Measurements from ENCODE around the gene FBXO47.

Gene FBXO47

DNA sequence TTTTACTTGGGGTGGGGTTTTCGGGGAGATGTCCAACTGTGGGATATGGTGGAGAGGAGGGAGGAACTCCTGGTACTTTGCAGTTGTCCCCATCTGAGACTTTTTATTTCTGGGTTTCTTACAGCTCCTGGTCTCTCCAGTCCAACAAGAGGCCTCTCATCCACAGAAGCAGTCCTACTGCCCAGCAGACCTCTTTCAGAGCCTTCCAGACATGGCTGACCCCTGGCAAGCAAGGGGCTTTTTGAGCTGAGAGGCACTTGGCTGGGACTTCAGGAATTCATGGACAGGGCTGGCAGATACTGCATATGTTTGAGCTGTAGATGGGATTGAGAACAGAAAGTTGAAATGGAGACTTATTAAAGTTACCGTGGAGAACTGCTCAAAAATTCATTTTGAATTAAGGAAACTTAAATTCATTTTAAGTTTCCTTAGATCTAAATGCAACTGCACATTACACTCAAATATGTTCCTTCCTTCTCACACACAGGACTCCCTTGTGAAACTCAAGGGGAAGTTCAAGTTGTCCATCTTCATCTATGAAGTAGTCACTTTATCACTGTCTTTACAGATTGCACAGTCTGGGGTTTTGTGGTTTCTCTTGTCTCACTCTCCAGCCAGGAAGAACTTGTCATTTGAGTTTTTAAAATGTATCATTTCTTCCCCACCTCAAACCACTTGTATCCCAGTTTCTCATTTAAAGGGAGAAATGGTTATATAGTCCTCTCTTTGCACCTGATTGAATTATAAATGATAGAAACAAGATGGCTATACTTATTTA lies 40.7 kb downstream of the FBXO47 start:
- ChIA-PET POLR2A (interaction anchor here (2.9 kb wide), 1 partner anchor 55 kb away, joined by 11 read pairs; no protein-coding TSS in a partner anchor), CTCF (interaction anchor here (0.6 to 1.1 kb wide), 4 partner anchors 10 to 56 kb away, joined by 3 read pairs; no protein-coding TSS in a partner anchor)
- Histone ChIP-seq H3K27ac (ENCODE audit: extremely low read depth, low read depth, low read length) (no peak overlapping the region), H3K9me3 (ENCODE audit: control insufficient read depth, insufficient read depth, low read depth, low read length) (no peaks in the 10 kb centered on the region), H3K4me3 (ENCODE audit: low read depth, low read length) (no peak overlapping the region), H3K4me1 (ENCODE audit: control insufficient read depth, insufficient read depth, low read length) (no peaks in the 10 kb centered on the region; the same call in 1 of the 2 replicates), H3K36me3 (ENCODE audit: control insufficient read depth in 2 of 2, insufficient read depth in 1 of 2, low read length in 2 of 2) (no peaks in the 10 kb centered on the region; a peak in 1 of 3 replicates)
- TF ChIP-seq ZNF202 (tag by site-specific recombination; IDR thresholded peaks at IDR 0.05; ENCODE audit: borderline replicate concordance) (no peak), YY1 (tag by site-specific recombination; IDR thresholded peaks at IDR 0.05) (no peak), ZNF747 (tag by site-specific recombination; IDR thresholded peaks at IDR 0.05) (no peak), ZNF571 (tag by site-specific recombination; IDR thresholded peaks at IDR 0.05) (no peak), ZNF585B (tag by site-specific recombination; IDR thresholded peaks at IDR 0.05) (no peak), ZNF248 (tag by site-specific recombination; IDR thresholded peaks at IDR 0.05) (no peak), ZNF660 (tag by site-specific recombination; IDR thresholded peaks at IDR 0.05) (no peak), ZNF624 (tag by site-specific recombination; IDR thresholded peaks at IDR 0.05) (no peak), ZBTB17 (tag by site-specific recombination; IDR thresholded peaks at IDR 0.05) (no peak), ZBTB21 (tag by site-specific recombination; IDR thresholded peaks at IDR 0.05) (no peak), ZNF792 (tag by site-specific recombination; IDR thresholded peaks at IDR 0.05) (no peak), SP2 (tag by site-specific recombination; IDR thresholded peaks at IDR 0.05) (no peak)
- TF ChIP-seq, protein P1, sequence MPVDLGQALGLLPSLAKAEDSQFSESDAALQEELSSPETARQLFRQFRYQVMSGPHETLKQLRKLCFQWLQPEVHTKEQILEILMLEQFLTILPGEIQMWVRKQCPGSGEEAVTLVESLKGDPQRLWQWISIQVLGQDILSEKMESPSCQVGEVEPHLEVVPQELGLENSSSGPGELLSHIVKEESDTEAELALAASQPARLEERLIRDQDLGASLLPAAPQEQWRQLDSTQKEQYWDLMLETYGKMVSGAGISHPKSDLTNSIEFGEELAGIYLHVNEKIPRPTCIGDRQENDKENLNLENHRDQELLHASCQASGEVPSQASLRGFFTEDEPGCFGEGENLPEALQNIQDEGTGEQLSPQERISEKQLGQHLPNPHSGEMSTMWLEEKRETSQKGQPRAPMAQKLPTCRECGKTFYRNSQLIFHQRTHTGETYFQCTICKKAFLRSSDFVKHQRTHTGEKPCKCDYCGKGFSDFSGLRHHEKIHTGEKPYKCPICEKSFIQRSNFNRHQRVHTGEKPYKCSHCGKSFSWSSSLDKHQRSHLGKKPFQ (tag by site-specific recombination; IDR thresholded peaks at IDR 0.05) = no peak
- TF ChIP-seq, protein P2, sequence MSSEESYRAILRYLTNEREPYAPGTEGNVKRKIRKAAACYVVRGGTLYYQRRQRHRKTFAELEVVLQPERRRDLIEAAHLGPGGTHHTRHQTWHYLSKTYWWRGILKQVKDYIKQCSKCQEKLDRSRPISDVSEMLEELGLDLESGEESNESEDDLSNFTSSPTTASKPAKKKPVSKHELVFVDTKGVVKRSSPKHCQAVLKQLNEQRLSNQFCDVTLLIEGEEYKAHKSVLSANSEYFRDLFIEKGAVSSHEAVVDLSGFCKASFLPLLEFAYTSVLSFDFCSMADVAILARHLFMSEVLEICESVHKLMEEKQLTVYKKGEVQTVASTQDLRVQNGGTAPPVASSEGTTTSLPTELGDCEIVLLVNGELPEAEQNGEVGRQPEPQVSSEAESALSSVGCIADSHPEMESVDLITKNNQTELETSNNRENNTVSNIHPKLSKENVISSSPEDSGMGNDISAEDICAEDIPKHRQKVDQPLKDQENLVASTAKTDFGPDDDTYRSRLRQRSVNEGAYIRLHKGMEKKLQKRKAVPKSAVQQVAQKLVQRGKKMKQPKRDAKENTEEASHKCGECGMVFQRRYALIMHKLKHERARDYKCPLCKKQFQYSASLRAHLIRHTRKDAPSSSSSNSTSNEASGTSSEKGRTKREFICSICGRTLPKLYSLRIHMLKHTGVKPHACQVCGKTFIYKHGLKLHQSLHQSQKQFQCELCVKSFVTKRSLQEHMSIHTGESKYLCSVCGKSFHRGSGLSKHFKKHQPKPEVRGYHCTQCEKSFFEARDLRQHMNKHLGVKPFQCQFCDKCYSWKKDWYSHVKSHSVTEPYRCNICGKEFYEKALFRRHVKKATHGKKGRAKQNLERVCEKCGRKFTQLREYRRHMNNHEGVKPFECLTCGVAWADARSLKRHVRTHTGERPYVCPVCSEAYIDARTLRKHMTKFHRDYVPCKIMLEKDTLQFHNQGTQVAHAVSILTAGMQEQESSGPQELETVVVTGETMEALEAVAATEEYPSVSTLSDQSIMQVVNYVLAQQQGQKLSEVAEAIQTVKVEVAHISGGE (tag by site-specific recombination; conservative IDR thresholded peaks at IDR 0.05; ENCODE audit: low read depth) = no peak
- TF ChIP-seq, protein P3, sequence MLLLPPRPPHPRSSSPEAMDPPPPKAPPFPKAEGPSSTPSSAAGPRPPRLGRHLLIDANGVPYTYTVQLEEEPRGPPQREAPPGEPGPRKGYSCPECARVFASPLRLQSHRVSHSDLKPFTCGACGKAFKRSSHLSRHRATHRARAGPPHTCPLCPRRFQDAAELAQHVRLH (tag by site-specific recombination; IDR thresholded peaks at IDR 0.05) = no peak

DNA sequence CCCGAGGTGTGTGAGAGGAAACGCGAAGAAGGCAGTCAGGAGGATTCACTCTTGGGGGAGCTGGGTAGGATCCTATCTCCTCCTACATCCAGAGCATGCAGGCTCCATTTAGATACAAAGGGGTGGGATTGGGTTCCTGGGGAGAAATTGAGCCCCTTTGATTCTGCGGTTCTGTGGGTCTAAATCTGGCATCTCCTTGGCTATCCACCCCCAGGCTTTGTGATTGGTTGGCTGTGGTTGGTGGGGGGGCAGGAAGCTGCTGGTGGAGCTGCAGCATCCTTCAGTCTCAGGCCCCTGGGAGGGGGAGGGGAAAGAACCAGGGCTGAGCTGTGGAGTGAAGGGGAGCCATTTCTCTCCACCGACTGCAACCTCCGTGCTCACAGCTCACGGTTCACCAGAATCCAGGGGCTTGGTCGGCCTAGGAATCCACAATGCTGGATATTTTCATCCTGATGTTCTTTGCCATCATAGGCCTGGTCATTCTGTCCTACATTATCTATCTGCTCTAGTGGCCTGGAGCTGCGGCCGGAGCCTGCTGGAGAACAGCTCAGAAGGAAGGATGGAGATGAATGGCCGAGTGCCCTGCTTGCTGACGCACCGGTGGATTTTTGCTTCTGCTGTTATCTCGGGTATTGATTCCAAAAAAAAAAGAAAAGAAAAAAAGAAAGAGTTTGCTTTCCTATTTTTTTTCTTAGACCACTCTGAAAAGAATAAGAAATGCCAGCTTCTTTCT lies 41.8 kb downstream of the FBXO47 start, which contains the start of gene LASP1NB:
Gene LASP1NB (plus strand): TSS at position 352 of the 733 bp plus-strand sequence.
- no peak within 1 kb of the TSS for H3K4me3 ChIP-seq (ENCODE audit: low read depth, low read length)
- ChIA-PET CTCF (interaction anchor here (0.6 to 3.6 kb wide), 13 partner anchors 8 to 1316 kb away, joined by 3 to 15 read pairs (median 4); no protein-coding TSS in a partner anchor), POLR2A (interaction anchor here (1.0 to 2.9 kb wide), 2 partner anchors 54 to 56 kb away, joined by 8 to 11 read pairs; partner anchors contain the start of gene LASP1)
- H3K4me1 ChIP-seq (ENCODE audit: control insufficient read depth, insufficient read depth, low read length) = no peaks in the 10 kb centered on the region; the same call in 1 of the 2 replicates
- no peaks in the 10 kb centered on the region for H3K36me3 ChIP-seq (ENCODE audit: control insufficient read depth in 2 of 2, insufficient read depth in 1 of 2, low read length in 2 of 2)
- no peak within 1 kb of the TSS for H3K27ac ChIP-seq (ENCODE audit: extremely low read depth, low read depth, low read length)
- no peaks in the 10 kb centered on the region for H3K9me3 ChIP-seq (ENCODE audit: control insufficient read depth, insufficient read depth, low read depth, low read length)
- no peak for TF ChIP-seq OSR2 (tag by site-specific recombination; IDR thresholded peaks at IDR 0.05)
- TF ChIP-seq, protein P4, sequence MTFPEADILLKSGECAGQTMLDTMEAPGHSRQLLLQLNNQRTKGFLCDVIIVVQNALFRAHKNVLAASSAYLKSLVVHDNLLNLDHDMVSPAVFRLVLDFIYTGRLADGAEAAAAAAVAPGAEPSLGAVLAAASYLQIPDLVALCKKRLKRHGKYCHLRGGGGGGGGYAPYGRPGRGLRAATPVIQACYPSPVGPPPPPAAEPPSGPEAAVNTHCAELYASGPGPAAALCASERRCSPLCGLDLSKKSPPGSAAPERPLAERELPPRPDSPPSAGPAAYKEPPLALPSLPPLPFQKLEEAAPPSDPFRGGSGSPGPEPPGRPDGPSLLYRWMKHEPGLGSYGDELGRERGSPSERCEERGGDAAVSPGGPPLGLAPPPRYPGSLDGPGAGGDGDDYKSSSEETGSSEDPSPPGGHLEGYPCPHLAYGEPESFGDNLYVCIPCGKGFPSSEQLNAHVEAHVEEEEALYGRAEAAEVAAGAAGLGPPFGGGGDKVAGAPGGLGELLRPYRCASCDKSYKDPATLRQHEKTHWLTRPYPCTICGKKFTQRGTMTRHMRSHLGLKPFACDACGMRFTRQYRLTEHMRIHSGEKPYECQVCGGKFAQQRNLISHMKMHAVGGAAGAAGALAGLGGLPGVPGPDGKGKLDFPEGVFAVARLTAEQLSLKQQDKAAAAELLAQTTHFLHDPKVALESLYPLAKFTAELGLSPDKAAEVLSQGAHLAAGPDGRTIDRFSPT (tag by site-specific recombination; IDR thresholded peaks at IDR 0.05) = no peak
- TF ChIP-seq MEIS1 (CRISPR knock-in tag; IDR thresholded peaks at IDR 0.05; ENCODE audit: borderline replicate concordance) = no peak
- TF ChIP-seq SP7 (tag by site-specific recombination; IDR thresholded peaks at IDR 0.05) = no peak
- TF ChIP-seq, protein P5, sequence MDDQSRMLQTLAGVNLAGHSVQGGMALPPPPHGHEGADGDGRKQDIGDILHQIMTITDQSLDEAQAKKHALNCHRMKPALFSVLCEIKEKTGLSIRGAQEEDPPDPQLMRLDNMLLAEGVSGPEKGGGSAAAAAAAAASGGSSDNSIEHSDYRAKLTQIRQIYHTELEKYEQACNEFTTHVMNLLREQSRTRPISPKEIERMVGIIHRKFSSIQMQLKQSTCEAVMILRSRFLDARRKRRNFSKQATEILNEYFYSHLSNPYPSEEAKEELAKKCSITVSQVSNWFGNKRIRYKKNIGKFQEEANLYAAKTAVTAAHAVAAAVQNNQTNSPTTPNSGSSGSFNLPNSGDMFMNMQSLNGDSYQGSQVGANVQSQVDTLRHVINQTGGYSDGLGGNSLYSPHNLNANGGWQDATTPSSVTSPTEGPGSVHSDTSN (CRISPR knock-in tag; IDR thresholded peaks at IDR 0.05) = no peak
- no peak for TF ChIP-seq HOXC10 (CRISPR knock-in tag; IDR thresholded peaks at IDR 0.05)
- TF ChIP-seq, protein P6, sequence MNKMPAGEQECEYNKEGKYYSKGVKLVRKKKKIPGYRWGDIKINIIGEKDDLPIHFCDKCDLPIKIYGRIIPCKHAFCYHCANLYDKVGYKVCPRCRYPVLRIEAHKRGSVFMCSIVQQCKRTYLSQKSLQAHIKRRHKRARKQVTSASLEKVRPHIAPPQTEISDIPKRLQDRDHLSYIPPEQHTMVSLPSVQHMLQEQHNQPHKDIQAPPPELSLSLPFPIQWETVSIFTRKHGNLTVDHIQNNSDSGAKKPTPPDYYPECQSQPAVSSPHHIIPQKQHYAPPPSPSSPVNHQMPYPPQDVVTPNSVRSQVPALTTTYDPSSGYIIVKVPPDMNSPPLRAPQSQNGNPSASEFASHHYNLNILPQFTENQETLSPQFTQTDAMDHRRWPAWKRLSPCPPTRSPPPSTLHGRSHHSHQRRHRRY (tag by site-specific recombination; IDR thresholded peaks at IDR 0.05) = no peak
- TF ChIP-seq ZNF175 (tag by site-specific recombination; IDR thresholded peaks at IDR 0.05) = no peak
- no peak for TF ChIP-seq ZNF610 (tag by site-specific recombination; IDR thresholded peaks at IDR 0.05; ENCODE audit: borderline replicate concordance)

Measured in HEK293 (cell line).